Measurements from ENCODE around the gene ESYT2.

DNA sequence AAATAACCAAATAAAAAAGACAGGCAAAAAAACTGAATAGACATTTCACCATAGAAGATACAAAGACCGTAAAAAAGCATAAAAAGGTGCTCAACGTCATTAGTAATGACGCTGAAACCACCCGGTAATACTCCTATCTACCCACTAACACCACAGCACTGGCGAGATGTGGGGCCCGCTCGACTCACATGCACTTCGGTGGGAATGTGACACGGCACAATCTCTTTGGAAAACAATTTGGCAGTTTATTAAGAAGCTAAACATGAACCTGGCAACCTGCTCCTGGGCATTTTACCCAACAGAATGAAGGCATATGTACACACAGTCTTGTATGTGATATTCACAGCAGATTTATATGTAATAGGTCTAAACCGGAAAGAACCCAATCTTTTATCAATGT lies 81.9 kb downstream of the ESYT2 start:
- no peak for TF ChIP-seq CTCF (IDR thresholded peaks at IDR 0.05 in 2 of 3, conservative IDR thresholded peaks at IDR 0.05 in 1 of 3; ENCODE audit: borderline replicate concordance in 1 of 3, insufficient read depth in 1 of 3, low read depth in 2 of 3, low read length in 2 of 3)
- TF ChIP-seq ZFX (IDR thresholded peaks at IDR 0.05), result no peak
- no peak for TF ChIP-seq POLR2AphosphoS5 (IDR thresholded peaks at IDR 0.05; ENCODE audit: low read depth, low read length)
- no peak for TF ChIP-seq POLR2A (IDR thresholded peaks at IDR 0.05; ENCODE audit: borderline replicate concordance, extremely low read depth, insufficient read depth, insufficient read length)
- no peak for TF ChIP-seq CEBPB (IDR thresholded peaks at IDR 0.05; ENCODE audit: low read depth)
- TF ChIP-seq, protein P1, sequence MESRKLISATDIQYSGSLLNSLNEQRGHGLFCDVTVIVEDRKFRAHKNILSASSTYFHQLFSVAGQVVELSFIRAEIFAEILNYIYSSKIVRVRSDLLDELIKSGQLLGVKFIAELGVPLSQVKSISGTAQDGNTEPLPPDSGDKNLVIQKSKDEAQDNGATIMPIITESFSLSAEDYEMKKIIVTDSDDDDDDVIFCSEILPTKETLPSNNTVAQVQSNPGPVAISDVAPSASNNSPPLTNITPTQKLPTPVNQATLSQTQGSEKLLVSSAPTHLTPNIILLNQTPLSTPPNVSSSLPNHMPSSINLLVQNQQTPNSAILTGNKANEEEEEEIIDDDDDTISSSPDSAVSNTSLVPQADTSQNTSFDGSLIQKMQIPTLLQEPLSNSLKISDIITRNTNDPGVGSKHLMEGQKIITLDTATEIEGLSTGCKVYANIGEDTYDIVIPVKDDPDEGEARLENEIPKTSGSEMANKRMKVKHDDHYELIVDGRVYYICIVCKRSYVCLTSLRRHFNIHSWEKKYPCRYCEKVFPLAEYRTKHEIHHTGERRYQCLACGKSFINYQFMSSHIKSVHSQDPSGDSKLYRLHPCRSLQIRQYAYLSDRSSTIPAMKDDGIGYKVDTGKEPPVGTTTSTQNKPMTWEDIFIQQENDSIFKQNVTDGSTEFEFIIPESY (IDR thresholded peaks at IDR 0.05; ENCODE audit: extremely low read depth, insufficient replicate concordance, low read length), result no peak
- TF ChIP-seq RAD21 (IDR thresholded peaks at IDR 0.05; ENCODE audit: low read depth), result no peak
- TF ChIP-seq YY1 (IDR thresholded peaks at IDR 0.05; ENCODE audit: extremely low read depth, insufficient replicate concordance, low read depth, low read length), result no peak
- no peak for TF ChIP-seq EZH2 (IDR thresholded peaks at IDR 0.05)
- no peak for TF ChIP-seq SP1 (IDR thresholded peaks at IDR 0.05; ENCODE audit: low read depth)
- TF ChIP-seq FOSL1 (IDR thresholded peaks at IDR 0.05; ENCODE audit: low read depth), result no peak
- no peak for TF ChIP-seq ATF3 (IDR thresholded peaks at IDR 0.05)
- TF ChIP-seq, protein P2, sequence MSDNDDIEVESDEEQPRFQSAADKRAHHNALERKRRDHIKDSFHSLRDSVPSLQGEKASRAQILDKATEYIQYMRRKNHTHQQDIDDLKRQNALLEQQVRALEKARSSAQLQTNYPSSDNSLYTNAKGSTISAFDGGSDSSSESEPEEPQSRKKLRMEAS (IDR thresholded peaks at IDR 0.05), result no peak
- no peak for TF ChIP-seq REST (IDR thresholded peaks at IDR 0.05; ENCODE audit: low read depth)

Measured in HCT116 (cell line).